NCI-H774 (cell line): Measurements from ENCODE around the gene ASTN1.

Experiments used
- DNase-seq: peaks from one replicate; lab custom pipeline; 2025; lab: John Stamatoyannopoulos, UW

The ASTN1 gene

DNA sequence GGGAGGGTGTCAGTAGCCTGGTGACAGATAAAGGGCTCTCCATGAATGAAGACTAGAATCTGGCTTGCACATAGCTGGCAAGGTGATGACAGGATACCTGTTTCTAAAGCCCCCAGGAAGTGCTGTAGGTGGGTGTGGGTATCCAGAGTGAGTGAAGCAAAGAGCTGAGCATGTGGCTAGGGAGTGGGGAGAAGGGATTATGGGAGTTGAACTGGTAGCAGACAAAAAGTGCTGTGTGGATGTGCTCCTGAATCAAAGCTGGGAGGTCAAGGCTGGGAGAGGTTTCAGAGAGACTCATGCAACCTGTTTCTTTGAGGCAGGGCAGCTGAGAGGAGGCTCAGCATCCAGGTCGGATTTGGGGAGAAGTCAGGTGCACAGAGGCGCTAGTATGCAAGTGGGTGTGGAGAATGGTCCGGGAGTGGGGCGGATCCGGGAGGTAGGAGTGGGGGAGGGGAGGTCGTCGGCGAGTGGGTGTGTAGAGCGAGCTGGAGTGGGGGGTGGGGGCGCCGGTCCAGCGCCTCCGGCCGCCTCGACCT lies 600 bp downstream of the ASTN1 start:
- no peak for DNase-seq

DNA sequence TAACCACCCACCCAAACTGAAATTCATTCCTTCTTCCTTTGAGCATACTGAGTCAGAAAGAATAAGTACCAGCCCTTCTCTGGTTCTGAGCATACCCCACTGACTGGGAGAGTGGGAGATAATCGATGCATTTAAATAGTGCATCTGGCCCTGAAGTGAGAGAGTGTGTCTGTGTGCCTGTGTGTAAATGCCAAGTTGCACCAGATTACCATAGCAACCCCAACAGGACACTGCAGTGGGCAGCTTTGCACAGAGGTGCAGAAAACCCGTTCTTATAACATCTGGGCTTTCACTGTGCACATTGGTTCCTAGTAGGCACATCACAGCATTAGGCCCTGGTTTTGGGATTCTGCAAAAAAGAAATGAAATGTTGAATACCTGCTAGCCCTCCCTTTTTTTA lies 2.3 kb downstream of the ASTN1 start:
- no peak for DNase-seq

GRCh38 chr1:177146499-177146898 lies 18.0 kb downstream of the ASTN1 start:
- DNase-seq, result no peak

- no peak for DNase-seq
Observed at GRCh38 chr1:177145106-177146070, 19.1 kb downstream of the ASTN1 start.

- DNase-seq, result no peak
Observed at GRCh38 chr1:177142791-177143271, 21.7 kb downstream of the ASTN1 start.

DNA sequence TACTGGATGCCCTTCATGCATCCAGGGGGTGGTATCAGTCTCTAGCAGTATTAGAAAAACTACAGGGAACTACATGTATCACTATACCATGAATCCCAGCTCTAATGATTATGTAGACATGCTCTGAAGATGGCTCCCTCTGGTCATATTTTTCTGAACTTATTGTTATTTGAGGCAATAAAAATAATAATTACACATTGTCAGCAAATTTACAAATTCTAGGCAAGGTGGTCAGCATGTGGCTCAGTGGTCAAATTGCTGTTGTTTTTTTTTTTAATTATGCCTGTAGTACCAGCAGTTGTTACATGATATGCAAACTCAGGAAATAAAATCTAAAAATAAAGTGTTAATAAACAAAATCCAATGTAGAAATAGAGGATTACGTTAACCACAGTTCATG lies 22.5 kb downstream of the ASTN1 start:
- DNase-seq, result no peak

GRCh38 chr1:177138347-177138746 lies 26.2 kb downstream of the ASTN1 start:
- no peak for DNase-seq

GRCh38 chr1:177137814-177138213 lies 26.7 kb downstream of the ASTN1 start:
- DNase-seq, result no peak

GRCh38 chr1:177135250-177135649 lies 29.3 kb downstream of the ASTN1 start:
- no peak for DNase-seq

DNA sequence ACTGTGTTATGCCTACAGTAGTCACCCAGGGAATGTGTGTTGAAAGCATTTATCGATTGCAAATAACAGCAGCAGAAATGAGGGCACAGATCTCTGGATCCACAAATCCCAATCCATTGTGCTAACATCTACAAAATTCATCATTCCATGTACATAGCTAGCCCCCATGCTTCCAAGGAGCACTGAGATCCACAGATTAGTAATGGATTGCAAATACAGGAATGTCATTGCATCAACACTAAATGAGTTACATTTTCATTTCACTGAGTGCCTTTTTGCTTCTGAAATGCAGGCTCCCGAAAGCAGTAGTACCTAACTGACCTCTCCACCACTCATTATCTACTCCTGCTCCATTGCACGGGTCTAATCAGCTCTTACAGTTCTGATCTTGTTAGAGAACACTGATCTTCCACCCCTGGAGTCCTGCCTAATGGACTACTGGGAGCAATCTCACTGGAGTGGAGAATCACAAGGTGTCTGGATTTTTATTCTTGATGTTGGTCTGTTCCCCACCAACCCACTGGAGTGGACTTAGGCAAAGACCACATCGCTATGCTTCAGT lies 30.5 kb downstream of the ASTN1 start:
- DNase-seq, result no peak

GRCh38 chr1:177132141-177132540 lies 32.4 kb downstream of the ASTN1 start:
- DNase-seq, result no peak

- no peak for DNase-seq
Observed at GRCh38 chr1:177131723-177132122, 32.8 kb downstream of the ASTN1 start.

GRCh38 chr1:177130451-177130945 lies 34.0 kb downstream of the ASTN1 start:
- no peak for DNase-seq

- DNase-seq, result no peak
Observed at GRCh38 chr1:177128665-177129281, 35.7 kb downstream of the ASTN1 start.

GRCh38 chr1:177126267-177126666 lies 38.2 kb downstream of the ASTN1 start:
- DNase-seq, result no peak

GRCh38 chr1:177124577-177125278 lies 39.8 kb downstream of the ASTN1 start:
- no peak for DNase-seq

DNA sequence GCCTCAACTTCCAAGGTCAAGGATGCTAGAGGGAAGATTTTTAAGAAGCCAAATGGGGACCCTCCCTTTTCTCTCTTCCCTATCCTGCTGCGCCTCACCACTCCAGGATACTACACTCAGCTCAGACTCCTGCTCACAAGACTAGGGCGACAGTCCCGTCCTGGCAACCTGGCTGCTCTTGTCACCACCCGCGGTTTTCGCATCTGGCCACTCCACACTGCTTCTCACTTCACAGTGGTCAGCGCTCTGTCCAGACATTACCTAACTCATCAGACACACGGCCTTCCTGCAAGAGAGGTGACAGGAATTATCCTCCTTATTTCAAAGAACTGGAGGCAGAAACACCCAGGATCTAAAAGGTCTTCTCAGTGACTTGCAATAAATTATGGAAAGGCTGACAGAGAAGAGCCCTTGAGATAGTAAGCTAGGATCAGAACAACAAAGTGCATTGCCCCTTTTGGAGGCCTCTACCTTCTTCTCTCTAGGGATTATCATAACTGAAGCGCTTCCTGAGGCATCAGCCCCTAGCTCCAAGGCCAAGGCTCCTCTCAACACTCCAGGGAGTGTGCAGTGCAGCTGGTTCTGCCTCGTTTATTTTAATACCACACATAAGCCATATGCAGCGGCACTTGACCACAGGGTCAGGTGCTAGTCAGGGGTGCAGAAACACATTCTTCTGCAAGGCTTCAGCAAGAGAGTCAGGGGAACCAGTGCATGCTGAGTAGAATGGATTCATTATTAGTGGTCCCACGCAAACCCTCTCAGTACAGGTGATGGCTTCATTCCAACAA lies 41.9 kb downstream of the ASTN1 start:
- no peak for DNase-seq

DNA sequence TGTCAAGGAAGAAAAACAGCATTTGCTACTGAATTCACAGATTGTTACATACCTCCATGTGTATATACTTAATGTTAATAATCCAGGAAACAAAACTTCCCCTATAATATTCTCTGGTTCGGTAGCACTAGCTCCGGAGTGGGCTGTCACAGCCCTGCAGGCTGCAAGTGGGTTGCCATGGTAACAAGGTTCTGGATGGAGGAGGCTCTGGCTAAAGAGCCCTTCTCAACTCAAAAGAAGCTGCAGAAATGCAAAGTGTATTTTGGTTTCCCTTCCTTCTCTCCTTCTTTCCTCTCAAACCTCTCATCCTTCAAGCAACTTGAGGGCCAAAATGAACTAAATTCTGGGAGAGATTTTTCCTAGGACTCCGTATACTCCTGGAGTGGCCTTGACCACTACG lies 45.2 kb downstream of the ASTN1 start:
- DNase-seq, result no peak

DNA sequence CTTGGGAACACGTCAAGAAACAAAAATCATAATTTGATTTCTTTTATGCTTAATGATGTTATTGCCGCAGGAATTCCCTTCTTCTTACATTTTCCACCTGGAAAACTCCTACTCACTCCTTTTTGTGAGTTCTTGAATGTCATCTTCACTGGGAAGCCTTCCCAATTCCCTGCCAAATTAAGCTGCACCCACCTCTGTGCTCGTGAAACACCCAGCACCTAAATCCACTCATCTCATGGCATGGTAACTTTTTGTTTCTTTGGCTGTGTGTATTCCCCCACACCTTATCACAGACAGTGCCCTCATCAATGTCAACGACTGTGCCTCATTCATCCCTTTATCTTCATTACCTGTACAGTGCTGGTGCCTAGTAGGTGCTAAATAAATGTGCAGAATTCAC lies 45.6 kb downstream of the ASTN1 start:
- no peak for DNase-seq

- no peak for DNase-seq
Observed at GRCh38 chr1:177116941-177117340, 47.6 kb downstream of the ASTN1 start.
